Progenitor cell of endocrine pancreas (in vitro differentiated cells): Measurements from ENCODE around the gene CDC73. TPM values are rescaled to one million over a fixed set of nuclear protein-coding genes. Genes with fewer than 3 reads are reported as not detected.

Experiments used
- DNase-seq: peaks from one replicate; pipeline ENCODE4 v3.0.0; 2021; ENCODE audit warnings: low spot score; ENCODE audit not compliant: unreplicated experiment
- H3K27ac Mint-ChIP-seq: 2 replicates; pipeline ENCODE4 v1.8.0; 2021; ENCODE audit warnings: mild to moderate bottlenecking, moderate library complexity, mixed read lengths
- H3K27me3 Mint-ChIP-seq: 2 replicates; pipeline ENCODE4 v1.8.0; 2021; ENCODE audit warnings: mixed read lengths
- H3K36me3 Mint-ChIP-seq: 2 replicates; pipeline ENCODE4 v1.8.0; 2022; ENCODE audit warnings: mixed read lengths; ENCODE audit not compliant: insufficient read depth
- H3K4me1 Mint-ChIP-seq: 2 replicates; pipeline ENCODE4 v1.8.0; 2021; ENCODE audit warnings: low read depth, mixed read lengths
- H3K4me3 Mint-ChIP-seq: 2 replicates; pipeline ENCODE4 v1.8.0; 2021; ENCODE audit warnings: low read depth, mild to moderate bottlenecking, moderate library complexity, mixed read lengths
- H3K9me3 Mint-ChIP-seq: 2 replicates; pipeline ENCODE4 v1.8.0; 2021; ENCODE audit warnings: low read depth, mixed read lengths
- CTCF ChIP-seq: fragments of 200-600 bp; sonication (generic); IDR thresholded peaks from one replicate; pipeline ENCODE4 v1.5.0; 2021; ENCODE audit warnings: antibody characterized with exemption, mild to moderate bottlenecking; ENCODE audit not compliant: unreplicated experiment
- total RNA-seq: library from RNA; stranded (reverse); gene quantifications from 2 replicates; pipeline ENCODE4 v1.2.1, GENCODE V29; 2021

CDC73 gene
- total RNA-seq, 1 donor from 2014 or later = 62.7 TPM

GRCh38 chr1:193086342-193086741, 35.5 kb upstream of the CDC73 start:
- Mint-ChIP-seq H3K27me3 (no peaks in the 10 kb centered on the region), H3K4me1 (no peaks in the 10 kb centered on the region), H3K36me3 (peaks cover 11% of the 10 kb centered on the region), H3K9me3 (no peaks in the 10 kb centered on the region), H3K4me3 (no peak overlapping the region), H3K27ac (no peak overlapping the region)
- no peak for DNase-seq
- no peak for TF ChIP-seq CTCF

DNA sequence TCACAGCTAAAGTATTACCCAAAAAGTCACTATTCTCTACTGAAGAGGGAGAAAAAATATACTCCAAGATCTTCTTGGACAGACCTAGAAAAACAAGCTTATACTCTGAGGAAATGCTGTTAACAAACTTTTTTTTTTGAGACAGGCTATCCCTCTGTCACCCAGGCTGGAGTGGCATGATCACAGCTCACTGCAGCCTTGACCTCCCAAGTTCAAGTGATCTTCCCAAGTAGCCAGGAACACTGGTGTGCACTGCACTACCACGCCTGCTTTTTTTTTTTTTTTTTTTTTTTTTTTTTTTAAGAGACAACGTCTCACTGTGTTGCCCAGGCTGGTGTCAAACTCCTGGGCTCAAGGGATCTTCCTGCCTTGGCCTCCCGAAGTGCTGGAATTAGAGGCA, 33.9 kb upstream of the CDC73 start:
- no peaks in the 10 kb centered on the region for H3K27me3 Mint-ChIP-seq
- no peak for TF ChIP-seq CTCF
- H3K9me3 Mint-ChIP-seq = no peaks in the 10 kb centered on the region
- peaks cover 8% of the 10 kb centered on the region for H3K36me3 Mint-ChIP-seq
- H3K4me1 Mint-ChIP-seq = no peaks in the 10 kb centered on the region
- no peak for DNase-seq
- no peak overlapping the region for H3K4me3 Mint-ChIP-seq
- H3K27ac Mint-ChIP-seq = no peak overlapping the region

- DNase-seq = no peak
- Mint-ChIP-seq H3K27ac (no peak overlapping the region), H3K4me3 (no peak overlapping the region), H3K36me3 (peaks cover 3% of the 10 kb centered on the region), H3K27me3 (no peaks in the 10 kb centered on the region), H3K9me3 (no peaks in the 10 kb centered on the region), H3K4me1 (no peaks in the 10 kb centered on the region)
- TF ChIP-seq CTCF = no peak
These were observed 31.0 kb upstream of the CDC73 start for GRCh38 chr1:193090865-193091264.

- Mint-ChIP-seq H3K27me3 (no peaks in the 10 kb centered on the region), H3K4me1 (no peaks in the 10 kb centered on the region), H3K27ac (no peak overlapping the region), H3K9me3 (no peaks in the 10 kb centered on the region), H3K4me3 (no peak overlapping the region), H3K36me3 (peaks cover 2% of the 10 kb centered on the region)
- no peak for TF ChIP-seq CTCF
- DNase-seq = no peak
These were observed 27.7 kb upstream of the CDC73 start for GRCh38 chr1:193094112-193094511.

- no peaks in the 10 kb centered on the region for H3K36me3 Mint-ChIP-seq
- no peaks in the 10 kb centered on the region for H3K9me3 Mint-ChIP-seq
- H3K4me3 Mint-ChIP-seq = no peak overlapping the region
- H3K27ac Mint-ChIP-seq = no peak overlapping the region
- no peak for DNase-seq
- TF ChIP-seq CTCF = no peak
- peaks cover 6% of the 10 kb centered on the region for H3K4me1 Mint-ChIP-seq
- peaks cover 8% of the 10 kb centered on the region for H3K27me3 Mint-ChIP-seq
These were observed 19.2 kb upstream of the CDC73 start for GRCh38 chr1:193102662-193103061.
